Neural progenitor cell (in vitro differentiated cells): ENCODE results near the gene ANKS1B.

Experiments used
- EZH2 ChIP-seq: fragments of 200-600 bp; sonication (generic); IDR thresholded peaks from 2 replicates; pipeline ENCODE4 v1.6.1; 2017; ENCODE audit warnings: antibody characterized with exemption, mild to moderate bottlenecking, moderate library complexity
- EZH2phosphoT487 ChIP-seq: fragments of 200-600 bp; sonication (generic); IDR thresholded peaks from 2 replicates; pipeline ENCODE4 v1.6.1; 2017; ENCODE audit warnings: antibody characterized with exemption
- TF ChIP-seq, protein P1 (sequence below): fragments of 200-600 bp; sonication (generic); IDR thresholded peaks from 2 replicates; pipeline ENCODE4 v1.5.1; 2017; ENCODE audit warnings: antibody characterized with exemption, mild to moderate bottlenecking

GRCh38 chr12:99383258-99383657, 601.5 kb downstream of the ANKS1B start:
- TF ChIP-seq, protein P1, sequence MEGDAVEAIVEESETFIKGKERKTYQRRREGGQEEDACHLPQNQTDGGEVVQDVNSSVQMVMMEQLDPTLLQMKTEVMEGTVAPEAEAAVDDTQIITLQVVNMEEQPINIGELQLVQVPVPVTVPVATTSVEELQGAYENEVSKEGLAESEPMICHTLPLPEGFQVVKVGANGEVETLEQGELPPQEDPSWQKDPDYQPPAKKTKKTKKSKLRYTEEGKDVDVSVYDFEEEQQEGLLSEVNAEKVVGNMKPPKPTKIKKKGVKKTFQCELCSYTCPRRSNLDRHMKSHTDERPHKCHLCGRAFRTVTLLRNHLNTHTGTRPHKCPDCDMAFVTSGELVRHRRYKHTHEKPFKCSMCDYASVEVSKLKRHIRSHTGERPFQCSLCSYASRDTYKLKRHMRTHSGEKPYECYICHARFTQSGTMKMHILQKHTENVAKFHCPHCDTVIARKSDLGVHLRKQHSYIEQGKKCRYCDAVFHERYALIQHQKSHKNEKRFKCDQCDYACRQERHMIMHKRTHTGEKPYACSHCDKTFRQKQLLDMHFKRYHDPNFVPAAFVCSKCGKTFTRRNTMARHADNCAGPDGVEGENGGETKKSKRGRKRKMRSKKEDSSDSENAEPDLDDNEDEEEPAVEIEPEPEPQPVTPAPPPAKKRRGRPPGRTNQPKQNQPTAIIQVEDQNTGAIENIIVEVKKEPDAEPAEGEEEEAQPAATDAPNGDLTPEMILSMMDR: no peak
- no peak for TF ChIP-seq EZH2
- TF ChIP-seq EZH2phosphoT487: no peak
